OCI-M2 (cell line): Measurements from ENCODE around the gene PBX1.

Source experiments
- DNase-seq: peaks from one replicate; lab custom pipeline; 2025; ENCODE audit not compliant: unreplicated experiment; lab: John Stamatoyannopoulos, UW

Gene PBX1

DNA sequence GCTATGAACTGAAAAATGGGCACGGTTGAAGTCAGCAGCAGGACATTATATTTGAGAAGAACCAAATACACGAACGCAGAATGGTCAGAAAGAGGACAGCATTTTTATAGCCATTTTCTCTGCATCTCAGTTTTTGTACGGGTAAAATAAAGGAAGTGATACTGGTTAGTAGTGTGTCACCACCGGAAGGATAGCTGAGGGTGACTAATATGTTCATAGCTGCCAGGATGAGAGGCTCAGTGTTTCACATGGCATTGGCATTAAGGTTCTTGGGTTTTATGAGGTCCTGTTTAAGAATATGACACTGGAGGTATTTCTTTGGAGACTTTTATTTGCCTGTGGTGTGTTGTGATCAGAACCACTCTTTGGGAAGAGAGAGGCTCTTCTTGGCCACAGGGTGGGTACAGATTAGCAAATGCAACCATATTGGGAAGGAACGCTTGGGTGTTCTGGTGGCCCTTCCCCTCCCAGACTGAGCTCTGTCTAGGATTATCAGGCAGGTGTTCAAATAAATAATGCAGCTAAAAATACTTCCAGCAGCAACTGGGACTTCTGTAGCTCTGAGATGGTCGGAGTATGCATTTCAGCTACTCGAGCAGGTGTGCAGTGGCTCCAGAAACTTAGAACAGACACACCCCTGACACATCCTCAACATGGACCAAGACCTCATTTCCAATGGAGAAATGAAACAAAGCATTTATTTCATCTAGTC, 158.2 kb downstream of the PBX1 start:
- DNase-seq, result no peak

DNA sequence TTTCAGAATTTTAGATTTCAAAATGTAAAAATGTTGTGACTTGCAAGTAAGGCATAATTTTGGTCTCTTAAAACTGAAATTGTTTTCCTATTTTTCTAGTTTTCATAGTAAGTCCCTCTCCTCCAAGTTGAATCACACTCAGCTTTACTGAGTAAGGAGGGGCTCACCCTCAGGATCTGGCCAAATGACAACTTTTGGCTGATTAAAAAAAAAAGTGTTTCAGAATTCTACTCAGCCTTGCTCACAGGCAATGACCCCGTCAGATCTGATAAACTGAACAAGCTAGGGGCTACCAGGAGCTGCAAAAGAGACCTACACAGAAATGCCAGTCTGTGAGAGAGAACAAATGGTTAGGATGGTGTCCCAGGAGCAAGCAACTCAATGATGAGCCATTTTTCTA, 159.8 kb downstream of the PBX1 start:
- DNase-seq, result no peak

DNA sequence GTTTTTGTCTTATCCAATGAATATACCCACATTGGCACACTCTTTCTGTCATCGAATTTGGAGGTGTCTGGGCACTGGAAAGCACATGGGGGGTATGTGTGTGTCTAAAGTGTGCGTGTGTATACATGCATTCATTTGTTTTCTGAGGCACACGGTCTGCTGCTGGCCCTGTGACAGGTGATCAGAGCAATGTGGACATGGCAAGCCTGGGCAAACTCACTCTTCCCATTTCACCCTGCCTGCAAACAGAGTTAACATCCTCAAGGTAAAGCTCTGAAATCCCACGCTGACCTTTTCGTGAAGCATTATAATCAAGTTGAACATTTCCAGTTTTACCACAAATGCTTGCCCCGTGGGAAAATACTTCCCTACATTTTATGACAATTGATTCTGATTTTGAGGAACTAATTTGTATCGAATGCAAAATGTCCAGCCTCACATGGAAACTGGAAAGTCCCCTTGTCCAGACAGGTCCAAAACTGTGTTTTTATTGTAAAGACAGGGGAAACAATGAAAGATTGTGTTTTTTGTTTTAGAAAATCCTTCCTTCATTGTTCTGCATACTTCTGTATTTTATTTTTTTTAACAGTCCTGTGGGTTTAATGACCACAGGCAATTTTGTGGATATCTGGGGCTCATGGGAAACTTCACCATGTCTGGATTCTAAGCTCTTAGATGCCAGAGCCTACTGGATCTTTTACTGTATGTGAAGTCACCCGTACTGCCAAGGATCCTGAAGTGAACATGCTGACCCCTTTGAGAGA, 160.9 kb downstream of the PBX1 start:
- DNase-seq, result no peak

DNA sequence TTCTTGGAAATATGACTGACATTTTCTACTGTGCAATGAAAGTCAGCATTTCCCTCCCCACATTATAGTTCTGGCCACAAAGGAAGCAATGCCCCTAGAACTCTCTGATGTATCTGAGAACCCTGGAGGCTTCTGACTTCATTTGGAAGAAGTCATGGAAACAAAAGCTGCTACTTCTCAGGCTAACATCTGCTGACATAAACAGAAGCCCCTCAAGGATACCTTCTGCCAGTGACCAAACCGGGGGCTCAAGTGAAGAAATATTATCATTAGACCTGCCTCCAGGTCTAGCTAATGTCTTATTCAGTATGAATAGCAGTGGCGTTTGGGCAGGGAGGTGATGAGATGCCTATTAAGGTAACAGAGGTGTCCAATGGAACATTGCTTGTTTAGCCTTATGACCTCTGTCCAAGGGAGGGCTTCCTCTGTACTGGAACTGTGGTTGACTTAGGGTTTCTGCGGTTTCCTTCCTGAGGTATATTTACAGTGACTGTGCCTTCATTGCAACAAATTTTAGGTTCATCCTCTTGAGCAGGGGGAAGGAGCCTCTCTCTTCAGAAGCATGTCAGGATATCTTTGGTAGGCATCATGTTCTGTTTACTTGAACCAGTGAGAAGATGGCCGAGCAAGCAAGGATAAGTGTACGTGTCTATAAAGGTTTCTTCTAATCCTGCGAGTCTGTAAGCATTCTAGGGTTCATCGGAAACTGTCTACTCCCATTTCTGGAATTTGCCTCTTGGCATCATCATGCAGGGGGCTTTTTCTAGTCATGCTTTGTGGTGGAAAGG, 161.7 kb downstream of the PBX1 start:
- no peak for DNase-seq

DNA sequence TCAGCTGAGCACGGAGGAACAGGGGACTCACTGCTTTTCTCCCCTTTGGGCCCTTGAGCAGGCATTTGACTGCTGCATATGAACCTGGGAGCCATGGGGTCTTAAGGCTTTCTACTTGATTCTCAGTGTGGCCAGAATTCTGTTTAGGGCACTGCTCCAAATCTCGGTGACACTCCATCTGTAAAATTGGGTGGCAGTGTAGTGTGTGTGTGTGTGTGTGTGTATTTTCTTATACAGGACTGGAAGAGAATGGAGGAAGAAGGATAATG, 162.2 kb downstream of the PBX1 start:
- DNase-seq, result no peak

DNA sequence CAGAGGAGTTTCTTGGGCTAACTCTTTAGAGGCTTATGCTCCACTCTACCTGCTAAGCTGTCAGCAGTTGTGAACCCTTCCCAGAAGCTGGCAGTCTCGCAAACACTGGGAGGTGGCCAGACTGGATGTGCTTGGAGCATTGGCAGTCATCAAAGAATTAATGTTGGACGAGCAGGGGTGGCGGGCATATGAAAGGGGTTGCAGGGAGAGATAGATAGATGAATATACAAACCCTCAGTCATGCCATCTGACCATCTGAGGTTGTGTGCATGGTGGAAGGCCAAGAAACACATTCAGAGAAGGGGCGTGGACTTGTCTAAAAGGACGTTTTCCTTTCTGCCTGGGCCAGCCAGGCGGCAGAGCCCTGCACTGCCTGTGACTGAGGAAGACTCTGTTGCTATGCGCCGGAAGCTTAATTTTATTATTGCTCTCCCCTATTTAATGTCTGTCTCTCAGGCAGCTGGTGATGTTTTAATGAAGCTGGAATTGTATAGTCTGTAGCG, 164.4 kb downstream of the PBX1 start:
- no peak for DNase-seq

DNA sequence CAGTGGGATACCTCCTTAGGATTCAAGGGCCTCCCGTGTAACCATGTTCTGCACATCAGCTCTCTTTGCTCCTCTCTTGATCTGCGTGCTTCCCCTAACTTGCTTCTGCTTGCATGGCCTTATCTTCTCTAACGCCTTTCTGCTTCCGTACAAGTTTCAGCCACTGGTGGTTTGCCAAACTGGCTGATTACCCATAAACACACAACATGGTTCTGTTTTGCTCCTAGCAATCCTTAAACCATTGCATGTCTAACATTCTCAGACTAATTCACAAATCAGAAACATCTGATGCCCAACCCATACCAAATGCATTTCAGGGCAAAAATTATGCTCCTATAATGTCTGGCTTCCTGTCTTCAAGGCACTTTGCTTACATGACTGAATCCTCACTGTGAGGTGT, 166.4 kb downstream of the PBX1 start:
- DNase-seq, result no peak

DNA sequence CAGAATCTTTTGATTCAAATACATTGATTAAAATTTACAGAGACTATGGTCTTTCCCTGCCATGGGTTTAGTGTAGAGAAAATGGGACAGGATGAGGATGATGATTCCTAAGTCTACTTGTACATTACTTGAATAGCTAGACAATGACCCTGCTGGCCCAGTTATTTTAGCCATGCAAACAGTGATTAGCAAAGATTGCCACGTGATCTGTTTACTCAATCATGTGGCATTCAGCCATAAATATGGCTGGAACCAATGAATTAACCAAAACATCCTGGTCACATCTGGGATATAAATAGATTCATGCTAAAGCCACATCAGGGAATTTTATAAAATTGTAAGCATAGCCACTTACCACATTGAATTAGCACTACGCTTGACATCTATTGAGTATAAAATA, 167.3 kb downstream of the PBX1 start:
- no peak for DNase-seq

DNA sequence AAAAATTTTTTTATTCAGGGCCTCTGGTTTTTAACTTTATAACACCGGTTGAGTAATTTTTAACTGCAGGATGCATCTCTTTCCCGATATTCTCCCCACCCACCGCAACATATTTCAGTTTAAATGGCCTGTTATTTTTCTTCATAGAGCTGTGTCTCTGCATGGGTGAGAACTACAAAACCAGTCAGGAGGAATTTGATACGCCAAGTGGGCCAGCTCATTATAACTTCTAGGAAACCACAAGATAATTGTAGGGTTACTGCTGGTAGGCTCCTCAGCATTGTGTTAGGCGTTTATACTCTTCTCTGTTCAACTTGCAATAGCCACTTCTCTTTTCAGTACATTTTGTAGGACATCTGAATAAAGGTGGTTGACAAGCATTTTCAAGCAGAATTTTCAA, 169.7 kb downstream of the PBX1 start:
- no peak for DNase-seq

DNA sequence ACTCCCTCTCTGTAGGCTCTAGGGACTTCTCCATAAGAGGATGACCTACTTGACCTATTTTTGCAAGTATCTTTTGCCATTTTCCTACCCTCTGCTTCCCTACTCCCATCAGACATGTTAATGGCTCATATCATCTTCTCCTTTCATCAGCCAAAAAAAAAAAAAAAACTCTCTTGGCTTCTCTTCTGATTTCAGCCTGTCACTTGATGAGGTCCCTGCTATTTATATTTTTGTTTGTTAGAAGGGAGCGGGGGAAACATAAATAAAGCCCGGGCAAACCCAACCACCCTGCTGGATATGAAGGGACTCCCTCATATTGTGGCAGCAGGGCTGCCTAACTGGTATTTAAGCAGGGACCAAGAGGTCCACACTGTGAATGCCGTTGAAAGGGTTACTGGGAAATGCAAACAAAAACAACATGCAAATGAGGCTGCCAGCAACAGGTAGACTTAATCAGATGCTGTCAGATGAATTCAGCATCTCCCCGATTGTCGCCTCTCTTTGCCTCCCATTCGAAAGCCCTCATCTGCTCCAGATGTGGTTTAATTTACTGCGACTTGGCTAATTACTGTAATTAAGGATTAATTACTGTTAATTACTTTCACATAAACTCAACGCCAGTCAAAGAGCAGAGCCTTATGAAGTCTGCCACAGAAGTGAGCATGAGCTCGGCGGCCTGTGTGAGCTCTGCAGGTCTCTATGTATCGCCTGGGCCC, 172.3 kb downstream of the PBX1 start:
- no peak for DNase-seq

DNA sequence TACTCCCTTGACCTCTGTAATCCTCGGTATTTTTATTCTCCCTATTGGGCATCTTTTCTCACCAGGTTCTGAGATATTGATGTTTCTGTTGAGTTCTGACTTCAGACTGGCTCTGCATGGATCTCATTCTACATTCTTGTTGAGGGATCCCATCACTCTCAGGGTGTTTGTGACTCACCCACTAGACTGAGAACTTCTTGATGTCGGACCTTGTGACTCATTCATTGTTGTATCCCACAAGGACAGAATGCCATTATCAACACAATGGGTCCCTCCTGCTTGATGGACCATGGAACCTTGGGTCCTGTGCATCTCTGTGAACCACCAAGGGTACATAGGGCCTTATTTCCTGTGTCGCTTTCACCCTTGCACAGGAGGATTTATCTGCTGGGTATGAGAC, 174.1 kb downstream of the PBX1 start:
- DNase-seq, result no peak

DNA sequence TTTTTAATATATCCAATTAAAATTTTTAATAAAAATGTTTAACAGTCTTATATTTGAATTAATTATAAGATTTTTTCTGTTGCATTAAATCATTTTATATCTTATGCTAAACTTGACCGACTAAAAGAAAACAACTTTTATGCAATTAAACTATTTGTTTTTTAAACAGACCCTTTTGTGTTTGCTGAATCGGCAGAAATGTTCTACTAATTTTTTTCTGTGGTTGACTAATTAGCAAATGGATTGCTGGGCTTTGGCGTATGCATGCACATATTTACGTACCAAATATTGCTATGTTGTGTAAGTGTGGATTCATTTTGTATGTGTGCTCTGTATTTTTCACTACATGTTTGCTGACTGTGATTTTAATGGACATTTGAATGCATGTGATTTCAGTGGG, 174.8 kb downstream of the PBX1 start:
- DNase-seq, result no peak

DNA sequence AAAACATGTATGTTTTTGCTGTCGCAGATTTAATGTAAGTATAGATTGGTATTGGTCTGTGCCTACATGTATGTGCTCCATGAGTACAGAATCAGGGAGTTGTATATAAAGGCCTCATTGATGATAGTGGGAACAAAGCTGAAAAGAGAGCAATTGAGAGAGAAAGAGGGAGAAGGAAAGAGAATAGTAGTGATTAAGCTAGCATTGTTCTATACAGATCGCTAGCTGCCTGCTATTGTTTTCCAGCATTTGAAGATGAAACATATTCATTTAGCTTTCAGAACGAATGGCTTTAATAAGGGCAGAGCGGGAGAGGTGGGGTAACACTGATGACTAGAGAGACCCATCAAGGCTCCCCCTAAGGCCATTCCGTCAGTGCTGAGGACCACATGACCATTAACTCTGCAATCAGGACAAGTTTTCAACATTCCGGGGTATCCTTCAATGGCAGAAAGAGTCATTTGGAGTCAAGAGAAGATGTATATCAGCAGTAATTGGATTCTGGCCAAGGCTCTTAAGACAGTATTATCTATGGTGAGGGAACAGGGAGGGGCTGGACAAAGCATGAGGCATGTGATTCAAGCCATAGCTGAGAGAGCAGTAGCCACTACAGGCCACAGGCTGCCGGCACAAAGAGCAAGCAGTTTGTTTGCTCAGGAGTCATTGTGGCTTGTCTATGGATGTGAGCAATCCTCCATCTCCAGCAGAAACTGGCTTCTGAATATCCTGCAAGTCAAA, 176.5 kb downstream of the PBX1 start:
- DNase-seq, result no peak

DNA sequence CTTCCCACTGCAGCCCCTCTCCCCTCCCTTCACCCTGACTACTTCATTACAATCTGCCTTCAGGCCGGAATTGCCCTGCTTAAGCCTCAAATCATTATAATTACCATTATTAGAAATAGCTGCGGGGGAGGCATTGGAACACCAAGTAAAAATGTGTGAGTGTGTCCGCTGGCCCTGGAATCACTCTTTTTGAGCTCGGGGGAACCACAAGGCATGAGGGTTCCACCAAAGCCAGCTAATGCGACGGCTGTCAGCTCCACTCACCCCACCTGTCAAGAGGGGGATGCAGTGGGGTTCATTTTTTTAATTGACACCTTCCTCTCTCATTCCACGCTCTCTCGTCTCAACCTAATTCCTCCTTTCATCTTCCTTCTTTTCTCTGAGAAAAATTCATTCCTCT, 177.2 kb downstream of the PBX1 start:
- DNase-seq, result no peak

DNA sequence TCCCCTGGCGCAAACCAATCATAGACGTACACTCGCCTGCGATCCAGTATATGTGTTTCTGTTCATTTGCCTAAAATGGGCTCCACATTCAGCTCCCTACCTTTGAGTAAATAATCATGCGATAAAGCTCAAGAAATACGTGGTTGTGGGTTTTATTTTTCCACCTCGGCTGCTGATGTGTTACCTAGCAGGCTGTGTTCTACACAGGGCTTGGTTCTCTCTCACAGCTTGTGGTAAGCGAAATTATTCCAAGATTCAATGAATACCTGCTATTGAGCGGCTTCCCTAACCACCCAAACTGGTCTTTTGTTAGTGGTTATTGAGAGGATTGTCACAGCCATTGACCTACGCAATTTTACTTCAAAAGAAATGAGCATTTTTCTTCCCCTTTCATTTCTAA, 180.2 kb downstream of the PBX1 start:
- no peak for DNase-seq

DNA sequence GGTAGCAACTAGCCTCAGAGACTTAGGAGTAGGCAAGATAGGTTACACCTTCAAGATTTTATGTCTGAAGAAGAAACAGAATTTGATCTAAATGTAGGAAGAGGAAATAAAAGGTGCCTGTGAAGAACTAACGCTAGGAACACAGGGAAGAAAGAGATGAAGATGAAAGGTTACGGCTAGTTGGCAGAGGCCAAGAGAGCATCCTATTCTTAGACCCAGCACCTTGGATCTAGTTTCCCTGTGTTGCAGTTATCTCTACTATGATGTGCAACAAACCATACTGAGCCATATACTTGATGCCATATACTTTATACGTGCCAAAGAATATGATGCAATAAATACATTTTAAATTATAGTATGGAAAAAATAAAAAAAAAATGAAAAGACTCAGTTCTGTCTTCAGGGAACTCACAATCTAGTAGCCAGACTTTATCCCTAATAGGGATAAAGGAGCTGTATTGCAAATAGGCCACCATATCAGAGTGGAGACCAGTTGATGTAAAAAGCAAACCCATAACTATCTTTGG, 181.1 kb downstream of the PBX1 start:
- DNase-seq, result no peak

DNA sequence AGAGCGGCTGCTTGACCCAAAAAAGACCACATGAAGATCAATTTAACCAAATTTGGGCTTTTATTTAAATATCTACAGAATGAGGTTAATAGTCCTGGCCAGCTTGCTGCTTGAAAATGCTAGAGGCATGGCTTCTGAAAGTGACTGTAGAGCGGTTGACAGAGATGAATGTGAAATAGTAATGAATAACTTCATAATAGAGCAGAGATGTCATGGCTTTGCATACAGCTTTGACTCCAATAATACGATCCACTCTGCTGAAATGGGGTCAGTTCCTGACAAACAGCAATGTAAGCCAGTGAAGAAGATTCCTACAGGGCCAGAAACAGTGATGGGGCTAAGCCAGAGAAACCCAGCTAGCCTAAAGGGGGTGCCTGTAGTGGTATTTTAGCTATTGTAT, 183.8 kb downstream of the PBX1 start:
- DNase-seq, result no peak

DNA sequence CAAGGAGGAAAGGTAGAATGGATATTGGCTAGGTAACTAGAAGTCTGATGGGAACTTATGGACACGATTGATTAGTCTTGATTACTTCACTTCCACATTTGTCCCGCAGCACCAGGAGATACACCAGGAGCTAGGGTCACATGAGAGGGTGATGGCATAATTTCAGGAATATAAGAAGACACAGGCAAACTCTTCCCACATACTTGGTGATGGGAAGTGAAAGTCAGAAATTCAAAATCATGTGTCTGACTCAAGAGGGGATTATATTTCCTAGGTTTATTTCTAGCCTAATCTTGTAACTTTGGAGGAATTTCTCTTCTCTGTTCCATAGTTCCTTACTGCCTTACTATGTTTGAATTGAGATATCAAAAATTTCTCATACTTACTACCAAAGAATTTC, 185.0 kb downstream of the PBX1 start:
- DNase-seq, result no peak

DNA sequence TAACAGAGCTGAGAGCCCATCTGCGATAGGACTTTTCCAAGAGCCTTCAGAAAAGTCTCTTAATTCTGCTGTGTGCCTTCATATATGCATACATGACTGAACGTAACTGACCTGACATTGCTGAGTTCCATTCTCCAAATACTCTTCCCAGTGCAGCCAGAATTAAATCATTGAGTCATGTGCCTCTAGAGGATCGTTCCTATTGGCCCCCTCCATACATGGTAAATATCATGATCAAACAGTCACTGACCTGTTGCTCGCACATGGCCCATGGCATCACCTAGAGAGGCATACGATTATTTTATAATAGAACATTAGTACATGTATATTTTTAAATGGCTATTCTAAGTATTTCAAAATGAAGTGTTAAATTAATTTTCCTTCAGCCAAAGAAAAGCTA, 186.8 kb downstream of the PBX1 start:
- no peak for DNase-seq

DNA sequence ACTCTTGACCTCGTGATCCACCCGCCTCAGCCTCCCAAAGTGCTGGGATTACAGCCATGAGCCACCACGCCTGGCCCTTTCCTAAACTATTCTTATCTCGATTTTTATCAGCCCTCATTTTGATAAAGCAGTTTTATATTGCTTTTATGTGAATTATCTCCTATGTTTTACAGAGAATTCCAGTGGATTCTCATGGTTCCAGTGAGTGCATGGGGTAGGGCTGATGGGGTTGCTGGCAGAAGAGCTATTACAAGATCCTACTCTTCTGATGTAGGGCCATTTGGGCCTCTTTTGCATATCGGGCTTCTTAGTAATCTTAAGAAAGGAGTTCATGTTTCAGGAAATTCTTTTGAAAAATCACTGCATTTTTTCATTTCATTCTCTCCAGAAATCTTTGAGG, 187.6 kb downstream of the PBX1 start:
- DNase-seq, result no peak
